Urothelium cell line (cell line): ENCODE results near the gene PCGF3.
"Not testable (repeated sequence)": the region's sequence is repeated elsewhere in the genome, so short reads cannot be mapped to it uniquely, and the experiment has no call there.

Experiments used
- DNase-seq: peaks from one replicate; pipeline ENCODE4 v3.0.0; 2011; ENCODE audit warnings: low spot score, mixed read lengths
- FAIRE-seq: peaks from 2 replicates; lab custom pipeline; 2011; peaks lifted over from hg19 to GRCh38; lab: Jason Lieb, UNC

PCGF3 gene

DNA sequence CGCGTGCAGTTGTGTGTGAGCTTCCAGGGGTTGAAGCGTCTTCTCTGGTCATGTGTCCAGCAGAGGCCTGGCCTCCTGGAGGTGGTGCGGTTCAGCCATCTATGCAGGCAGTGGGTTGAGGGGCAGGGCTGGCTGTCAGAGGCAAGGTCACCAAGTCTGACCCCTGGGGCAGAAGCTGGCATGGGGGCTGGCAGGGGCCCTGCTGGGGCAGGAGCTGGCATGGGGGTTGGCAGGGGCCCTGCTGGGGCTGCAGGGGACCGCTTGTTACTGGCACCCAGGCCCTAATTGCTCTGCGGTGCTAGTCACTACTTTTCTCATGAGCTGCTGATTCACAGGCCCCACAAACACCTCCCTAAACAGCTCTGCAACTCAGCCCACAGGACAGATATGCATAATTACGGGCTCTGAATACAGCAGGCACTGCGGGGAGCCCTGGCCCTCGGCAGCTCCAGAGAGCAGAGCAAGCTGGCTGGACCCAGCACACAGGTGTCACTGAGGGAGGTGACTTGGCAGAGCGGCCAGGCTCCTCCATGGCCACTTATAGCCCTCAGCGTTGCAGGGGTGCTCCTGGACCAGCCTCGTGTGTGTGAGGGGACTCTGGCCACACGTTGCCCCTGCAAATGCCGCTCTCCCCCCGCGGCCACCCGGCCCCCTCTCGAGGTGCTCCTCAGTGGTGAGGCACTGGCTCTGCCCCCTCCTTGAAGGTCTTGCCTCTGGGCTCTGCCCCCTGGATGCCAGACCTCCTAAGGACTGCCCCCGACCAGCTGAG is 87.6 kb downstream of the PCGF3 start:
- no peak for FAIRE-seq
- DNase-seq: no peak

DNA sequence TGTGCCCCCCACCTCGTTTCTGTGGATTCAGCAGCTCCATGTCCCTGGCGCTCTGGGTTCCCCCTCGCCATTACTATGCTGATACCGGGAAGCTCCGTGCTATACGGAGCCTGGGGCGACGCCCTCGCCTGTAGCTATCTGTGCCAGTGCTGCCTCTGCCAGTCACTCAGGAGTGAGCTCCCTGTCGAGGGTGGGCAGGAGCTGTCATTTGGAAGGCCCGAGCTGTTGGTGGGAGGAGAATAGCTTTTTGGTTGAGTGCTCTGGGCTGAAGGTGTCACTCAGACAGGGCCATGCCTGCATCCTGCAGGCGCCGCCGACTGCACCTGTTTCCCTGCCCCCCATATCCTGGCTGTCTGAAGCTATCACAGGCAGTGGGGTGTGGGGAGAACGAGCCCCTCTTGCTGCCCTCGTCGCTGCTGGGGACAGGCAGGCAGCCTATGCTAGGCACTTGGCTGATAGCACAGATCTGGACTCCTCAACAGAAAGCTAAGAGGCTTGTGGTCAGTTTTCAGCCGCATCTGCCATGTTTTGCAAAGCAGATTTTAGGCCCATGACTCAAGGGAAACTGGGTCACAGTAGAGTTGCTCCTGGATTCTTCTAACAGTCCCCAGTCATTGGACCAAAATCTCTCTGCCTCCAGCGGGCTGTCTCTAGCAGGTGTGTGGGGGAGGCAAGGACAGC is 88.4 kb downstream of the PCGF3 start:
- DNase-seq (no peak), FAIRE-seq (no peak)

DNA sequence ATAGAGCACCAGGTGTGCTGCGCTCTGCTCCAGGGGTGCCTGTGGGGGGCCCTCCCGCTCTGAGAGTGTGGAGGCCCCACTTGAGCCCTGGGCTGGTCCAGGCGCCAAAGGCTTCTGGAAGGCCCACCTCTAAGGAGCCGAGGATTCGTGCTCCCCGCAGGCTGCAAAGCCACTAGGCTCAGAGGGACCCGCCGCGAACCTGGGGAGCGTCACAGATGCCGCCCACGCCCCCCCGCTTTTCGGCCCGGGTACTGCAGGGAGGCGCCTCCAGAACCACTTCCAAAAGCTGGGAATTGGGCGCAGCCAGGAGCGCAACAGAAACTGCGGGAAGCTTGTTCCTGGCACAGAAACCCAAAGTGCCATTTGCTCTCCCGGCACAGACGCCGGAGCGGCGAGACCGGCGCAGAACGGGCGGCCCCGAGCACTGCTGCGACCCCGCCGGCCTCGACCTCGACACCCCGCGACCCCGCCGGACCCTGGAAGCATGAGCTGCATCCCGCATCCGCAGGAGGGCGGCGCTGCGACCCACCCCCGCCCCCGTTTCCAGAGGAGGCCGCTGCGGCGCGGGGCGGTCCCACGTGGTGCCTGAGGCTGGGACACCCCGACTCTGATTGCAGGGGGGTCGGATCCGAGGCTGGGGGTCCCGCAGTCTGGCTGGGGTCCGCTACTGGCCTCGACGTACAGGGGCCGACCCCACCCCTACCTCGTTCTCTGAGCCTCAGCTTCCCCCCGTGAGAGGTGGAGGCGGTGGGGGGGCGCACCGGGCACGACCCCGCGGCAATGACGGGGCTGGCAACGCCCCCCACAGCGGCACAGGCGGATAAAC is 89.5 kb downstream of the PCGF3 start:
- FAIRE-seq: no peak

DNA sequence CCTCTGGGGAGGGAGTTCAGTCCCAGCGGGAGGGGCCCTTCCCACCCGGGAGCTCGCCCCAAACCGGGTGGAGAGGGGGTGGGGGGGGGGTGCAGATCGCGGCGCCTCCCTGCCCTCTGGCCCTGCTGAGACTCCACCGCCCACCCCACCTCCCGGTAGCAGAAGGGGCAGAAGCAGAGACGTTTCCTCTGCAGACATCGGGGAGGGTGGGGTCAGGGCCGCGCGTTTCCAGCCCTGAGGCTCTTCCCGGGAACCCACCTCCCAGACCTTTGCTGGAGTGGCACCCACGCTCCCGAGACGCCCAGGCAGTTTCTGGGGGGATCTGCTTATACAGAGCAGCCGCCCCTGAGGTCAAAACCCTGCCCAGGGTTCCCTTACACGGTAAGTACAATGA is 90.1 kb downstream of the PCGF3 start:
- DNase-seq: no peak
- FAIRE-seq: no peak

More for the DNA sequence above, 89.5 kb downstream of the PCGF3 start:
- no peak for DNase-seq

GRCh38 chr4:796206-796605 is 90.6 kb downstream of the PCGF3 start:
- no peak for DNase-seq
- no peak for FAIRE-seq

DNA sequence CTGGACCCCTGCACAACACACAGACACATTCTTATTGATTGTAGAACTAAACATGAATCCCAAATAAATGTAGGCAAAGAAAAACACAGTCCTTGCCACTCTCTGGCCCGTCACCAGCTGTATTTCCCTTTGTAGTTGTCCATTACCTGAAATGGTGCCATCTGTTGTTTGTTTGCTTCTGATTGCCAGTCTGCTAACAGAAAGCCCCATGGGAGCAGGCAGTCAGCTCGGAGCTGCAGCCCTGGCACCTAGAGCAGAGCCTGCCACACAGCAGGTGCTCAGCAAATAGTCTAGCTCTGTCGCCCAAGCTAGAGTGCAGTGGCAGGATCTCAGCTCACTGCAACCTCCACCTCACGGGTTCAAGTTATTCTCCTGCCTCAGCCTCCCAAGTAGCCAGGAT is 91.4 kb downstream of the PCGF3 start:
- no peak for DNase-seq
- FAIRE-seq: no peak

GRCh38 chr4:801436-802124 is 95.9 kb downstream of the PCGF3 start:
- no peak for FAIRE-seq

DNA sequence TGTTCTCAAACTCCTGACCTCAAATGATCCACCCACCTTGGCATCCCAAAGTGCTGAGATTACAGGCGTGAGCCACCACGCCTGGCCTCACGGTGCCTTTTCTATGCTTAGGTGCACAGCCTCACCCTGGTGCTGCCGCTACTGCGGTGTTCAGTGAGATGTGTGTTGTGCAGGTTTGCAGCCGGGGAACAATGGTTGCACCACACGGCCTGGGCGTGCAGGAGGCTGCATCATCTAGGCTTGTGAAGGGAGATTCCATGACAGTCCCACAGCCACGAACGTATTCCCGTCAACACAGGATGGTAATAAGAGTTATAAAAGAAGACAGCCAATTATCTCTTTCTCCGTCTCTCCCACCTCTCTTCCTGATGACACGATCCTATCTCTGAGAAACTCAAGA is 98.3 kb downstream of the PCGF3 start:
- FAIRE-seq (no peak), DNase-seq (no peak)

More at GRCh38 chr4:801436-802124, 95.9 kb downstream of the PCGF3 start:
- no peak for DNase-seq

GRCh38 chr4:804804-805203 is 99.2 kb downstream of the PCGF3 start:
- FAIRE-seq: no peak
- no peak for DNase-seq

DNA sequence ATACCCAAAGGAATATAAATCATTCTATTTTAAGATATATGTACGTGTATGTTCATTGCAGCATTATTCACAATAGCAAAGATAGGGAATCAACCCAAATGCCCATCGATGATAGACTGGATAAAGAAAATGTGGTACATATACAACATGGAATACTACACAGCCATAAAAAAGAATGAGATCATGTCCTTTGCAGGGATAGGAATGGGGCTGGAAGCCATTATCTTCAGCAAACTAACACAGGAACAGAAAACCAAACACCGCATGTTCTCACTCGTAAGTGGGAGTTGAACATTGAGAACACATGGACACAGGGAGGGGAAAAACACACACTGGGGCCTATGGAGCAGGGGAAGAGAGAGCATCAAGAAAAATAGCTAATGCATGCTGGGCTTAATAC is 101.3 kb downstream of the PCGF3 start:
- not testable (repeated sequence) for FAIRE-seq, DNase-seq

GRCh38 chr4:807792-808191 is 102.2 kb downstream of the PCGF3 start:
- no peak for FAIRE-seq
- DNase-seq: no peak

GRCh38 chr4:808860-809570 is 103.4 kb downstream of the PCGF3 start:
- DNase-seq: no peak
- no peak for FAIRE-seq

- DNase-seq: no peak
- no peak for FAIRE-seq
These were observed 108.3 kb downstream of the PCGF3 start for GRCh38 chr4:813900-814299.

- no peak for DNase-seq
- FAIRE-seq: no peak
These were observed 108.7 kb downstream of the PCGF3 start for GRCh38 chr4:814312-814850.

DNA sequence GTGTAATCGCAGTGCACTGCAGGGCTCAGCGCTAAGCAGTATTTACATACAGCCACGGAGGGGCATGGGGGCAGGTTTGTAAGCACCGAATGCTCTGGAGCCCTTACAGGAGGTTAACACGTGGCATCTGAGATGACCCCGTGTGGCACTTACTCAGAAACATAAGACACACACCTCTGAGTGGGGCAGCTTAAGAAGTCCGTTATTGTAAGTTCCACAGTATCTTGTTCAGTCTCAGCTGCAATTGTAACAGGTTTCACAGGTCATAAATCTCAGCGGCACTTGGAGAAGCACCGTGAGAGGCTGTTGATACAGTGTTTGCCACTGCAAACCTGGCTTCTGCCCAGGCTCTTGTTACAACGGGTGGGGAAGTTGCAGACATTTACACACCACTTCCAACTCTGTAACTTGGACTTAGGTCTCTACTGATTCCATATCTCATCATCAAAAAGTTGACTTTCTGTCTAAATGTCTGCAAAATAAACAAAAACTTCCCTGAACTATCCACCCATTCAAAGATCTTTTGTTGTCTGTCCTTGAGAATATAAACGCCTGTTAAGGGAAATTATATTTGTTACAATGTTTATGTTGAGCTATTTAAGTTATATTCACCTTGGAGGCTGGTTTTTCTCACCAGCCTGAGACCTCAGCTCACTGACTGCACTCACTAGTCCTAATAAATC is 110.0 kb downstream of the PCGF3 start:
- FAIRE-seq: no peak
- no peak for DNase-seq

DNA sequence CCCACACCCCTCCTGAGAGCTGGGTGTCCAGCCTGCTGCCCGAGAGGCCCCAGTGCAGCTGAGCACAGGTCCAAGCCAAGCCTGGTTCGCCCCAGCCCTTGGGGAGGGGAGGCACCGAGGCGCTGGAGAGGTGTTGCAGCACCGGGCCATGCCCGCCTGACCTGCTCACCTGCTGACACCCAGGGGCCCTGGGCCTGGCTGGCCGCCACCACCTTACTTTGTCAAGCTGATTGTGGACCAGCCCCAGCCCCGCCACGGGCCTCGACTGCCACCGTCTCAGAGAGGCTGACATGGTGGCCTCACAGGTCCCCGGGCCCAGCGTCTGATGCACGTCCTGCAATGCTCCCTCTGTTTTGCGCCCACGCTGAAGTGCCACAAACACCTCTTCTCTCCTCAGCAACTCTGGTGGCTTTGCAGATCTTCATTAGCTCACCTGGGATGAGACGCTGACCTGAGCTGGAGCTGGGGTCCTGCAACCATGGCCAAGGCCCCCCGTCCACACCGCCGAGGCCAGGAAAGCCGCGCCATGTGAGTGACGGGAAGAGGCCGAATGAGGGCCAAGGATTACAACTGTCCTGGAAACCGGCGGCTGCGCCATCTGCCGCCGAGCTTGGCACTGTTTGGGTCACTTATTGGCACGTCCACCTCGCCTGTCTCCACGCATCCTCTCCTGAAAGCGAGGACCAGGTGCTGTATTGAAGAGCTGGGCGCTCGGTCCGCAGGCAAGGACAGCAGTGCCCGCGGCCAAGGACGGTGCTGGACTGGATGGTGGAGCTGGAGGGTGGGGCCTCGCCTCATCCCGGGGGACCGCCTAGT is 112.7 kb downstream of the PCGF3 start:
- FAIRE-seq: no peak

GRCh38 chr4:819401-820229 is 114.0 kb downstream of the PCGF3 start:
- no peak for FAIRE-seq
- DNase-seq: no peak

More for the DNA sequence above, 112.7 kb downstream of the PCGF3 start:
- DNase-seq: no peak
